Heart left ventricle (tissue), 16 donors: ENCODE data around the gene ELL. TPM values are rescaled to one million over a fixed set of nuclear protein-coding genes. Genes with fewer than 3 reads are reported as not detected.

Source experiments
- ATAC-seq, 4 donors: fragments of 200-7000 bp; cut with Tn5 transposase; one replicate each; pipeline ENCODE4 v1.9.1; 2020 to 2022; ENCODE audit warnings: moderate library complexity in 4 of 4, mild to moderate bottlenecking in 3 of 4, moderate number of reproducible peaks in 1 of 4
- DNase-seq, 5 donors: peaks; one replicate each; pipeline ENCODE4 v3.0.0-alpha.2; 2020
- H3K27ac ChIP-seq, 12 donors: fragments of 200-600 bp; sonication (generic) in 4 of 12; one replicate each; pipeline versions ENCODE4 v1.5.0 to v1.8.0; 2016 to 2022; ENCODE audit warnings: mild to moderate bottlenecking in 2 of 12
- H3K27me3 ChIP-seq, 9 donors: fragments of 200-600 bp; sonication (generic) in 2 of 9; one replicate each; pipeline versions ENCODE4 v1.5.1 to v1.8.0; 2016 to 2022; ENCODE audit warnings: mild to moderate bottlenecking in 3 of 9
- H3K36me3 ChIP-seq, 9 donors: fragments of 200-600 bp; sonication (generic) in 2 of 9; one replicate each; pipeline versions ENCODE4 v1.5.0 to v1.8.0; 2018 to 2022; ENCODE audit warnings: mild to moderate bottlenecking in 2 of 9
- H3K4me1 ChIP-seq, 12 donors: fragments of 200-600 bp; sonication (generic) in 4 of 12; one replicate each; pipeline versions ENCODE4 v1.5.0 to v1.8.0; 2016 to 2022; ENCODE audit warnings: mild to moderate bottlenecking in 3 of 12
- H3K4me3 ChIP-seq, 12 donors: fragments of 200-600 bp; sonication (generic) in 4 of 12; one replicate each; pipeline versions ENCODE4 v1.5.0 to v1.8.0; 2017 to 2022; ENCODE audit warnings: mild to moderate bottlenecking in 9 of 12, moderate library complexity in 4 of 12
- H3K9me3 ChIP-seq, 12 donors: fragments of 200-600 bp; sonication (generic) in 4 of 12; one replicate each; pipeline versions ENCODE4 v1.5.0 to v1.8.0; 2016 to 2022; ENCODE audit warnings: mild to moderate bottlenecking in 1 of 12
- POLR2A ChIP-seq, 2 donors: fragments of 450-650 bp; IDR thresholded peaks; one replicate each; pipeline ENCODE4 v1.6.1; 2017; ENCODE audit warnings: antibody characterized with exemption in 2 of 2, mild to moderate bottlenecking in 2 of 2, moderate library complexity in 2 of 2
- WGBS, 4 donors: extraction: QIAGEN DNeasy Blood & Tissue Kit in 2 of 4; methylation state at CpG; one replicate each; pipeline versions ENCODE4 v1.1.5 to v1.1.7; 2013 to 2018; 5-methylcytosine and 5-hydroxymethylcytosine counted together
- intact Hi-C, 10 donors: fragments of 100-400 bp; cut with DNase I; formaldehyde crosslinking; loops; one replicate each; pipeline versions ENCODE4 v1.11.1 to v1.14.2; 2022
- polyA plus RNA-seq, 2 donors: library from polyadenylated mRNA; stranded (reverse); fragments of 200-250 nt; gene quantifications; one replicate each; pipeline ENCODE4 v1.2.3, GENCODE V29; 2013
- total RNA-seq, 9 donors: library from RNA; depleted of rRNA in 2 of 9; stranded (reverse); fragments of >200 nt in 2 of 9; fragmentation: NEBNext Ultra II Directional in 3 of 9; extraction: Animal tissue kit (Norgen Biotek cat#: 25700) in 3 of 9; gene quantifications; one replicate each; pipeline versions ENCODE4 v1.1.0 to v1.2.4, GENCODE V29; 2016 to 2023
- TF ChIP-seq, protein P1 (sequence below), 12 donors: fragments of 200-600 bp; sonication (generic) in 4 of 12; IDR thresholded peaks; one replicate each; pipeline versions ENCODE4 v1.5.0 to v1.8.0; 2018 to 2022; ENCODE audit warnings: antibody characterized with exemption in 12 of 12, mild to moderate bottlenecking in 5 of 12
- donor health status: ischemic (EF 13 %, LVEDD 7.1; RV severe dilation, severe dysfunction).
- donor health status: healthy with polysubstance abuse.
- donor health status: DM: no; HTN: yes; CAD: no.
- donor health status: DM: no; HTN: no; CAD: no.
- donor health status: ischemic (EF 25% LVEDD 6.9; RV normal size, moderate dysfunction).
- donor health status: ischemic (EF 25% LVEDD 5.7; RV mildly dilated, moderate dysfunction).
- donor health status: healthy.
- donor health status: DM: yes; HTN: yes; CAD: no.
- donor health status: ischemic (EF 35%, LVEDD 5.7; RV mildly dilated, moderate dysfunction).
- donor health status: nonischemic (EF 11% LVEDD 7.7; RV severe dilation, severe dysfunction).
- donor health status: DM: yes; HTN: yes; CAD: no.
- donor health status: PGD.
- donor health status: ischemic (EF 29% LVEDD 5.4; RV normal size, mild dysfunction).
- donor health status: nonischemic (EF 23%, LVEDD 6.1; RV moderate dilation, normal function).

ELL gene
- total and polyA plus RNA-seq, 11 donors, result 5.9 to 17.8 (median 7.3) TPM

DNA sequence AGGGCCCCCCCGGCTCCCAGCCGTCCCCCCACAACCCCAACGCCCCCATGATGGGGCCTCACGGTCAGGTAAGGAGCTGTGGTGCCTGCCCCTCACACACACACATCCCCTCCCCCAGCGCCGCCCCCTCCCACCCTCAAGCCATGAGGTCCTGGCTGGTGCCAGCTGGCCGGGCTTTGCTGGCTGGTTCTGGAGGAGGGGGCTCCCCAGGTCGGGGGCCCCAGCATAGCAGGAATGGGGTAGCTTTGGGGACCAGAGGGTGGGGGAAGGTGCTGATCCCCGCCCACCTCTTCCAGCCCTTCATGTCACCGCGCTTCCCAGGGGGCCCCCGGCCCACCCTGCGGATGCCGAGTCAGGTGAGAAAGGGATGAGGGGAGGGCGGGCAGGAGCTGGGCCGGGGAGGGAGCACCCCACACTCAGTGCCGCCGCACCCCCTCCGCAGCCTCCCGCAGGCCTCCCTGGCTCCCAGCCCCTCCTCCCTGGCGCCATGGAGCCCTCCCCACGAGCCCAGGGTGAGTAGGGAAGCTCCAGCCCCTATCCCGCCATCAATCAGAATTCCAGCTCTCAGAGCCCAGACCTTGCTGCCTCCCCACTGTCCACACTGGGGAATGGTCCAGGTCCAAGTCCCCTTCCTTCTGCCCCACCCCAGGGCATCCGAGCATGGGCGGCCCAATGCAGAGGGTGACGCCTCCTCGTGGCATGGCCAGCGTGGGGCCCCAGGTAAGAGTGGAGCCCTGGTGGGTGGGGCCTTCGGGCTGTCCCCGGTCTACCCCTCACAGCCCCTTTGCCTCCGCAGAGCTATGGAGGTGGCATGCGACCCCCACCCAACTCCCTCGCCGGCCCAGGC lies 90.3 kb downstream of the ELL start:
- Histone ChIP-seq H3K36me3 (peaks cover 0 to 22% (median 3%) of the 10 kb centered on the region in 9 donors), H3K27ac (no peak overlapping the region), H3K4me3 (no peak overlapping the region), H3K27me3 (no peaks in the 10 kb centered on the region), H3K9me3 (no peaks in the 10 kb centered on the region), H3K4me1 (peaks cover 11 to 61% (median 35%) of the 10 kb centered on the region in 12 donors)
- ATAC-seq (no peak), DNase-seq (peak in 1 of 5 donors; percentile 27)
- intact Hi-C loops, result no loop called here
- TF ChIP-seq POLR2A (IDR thresholded peaks at IDR 0.05), result no peak
- TF ChIP-seq, protein P1, sequence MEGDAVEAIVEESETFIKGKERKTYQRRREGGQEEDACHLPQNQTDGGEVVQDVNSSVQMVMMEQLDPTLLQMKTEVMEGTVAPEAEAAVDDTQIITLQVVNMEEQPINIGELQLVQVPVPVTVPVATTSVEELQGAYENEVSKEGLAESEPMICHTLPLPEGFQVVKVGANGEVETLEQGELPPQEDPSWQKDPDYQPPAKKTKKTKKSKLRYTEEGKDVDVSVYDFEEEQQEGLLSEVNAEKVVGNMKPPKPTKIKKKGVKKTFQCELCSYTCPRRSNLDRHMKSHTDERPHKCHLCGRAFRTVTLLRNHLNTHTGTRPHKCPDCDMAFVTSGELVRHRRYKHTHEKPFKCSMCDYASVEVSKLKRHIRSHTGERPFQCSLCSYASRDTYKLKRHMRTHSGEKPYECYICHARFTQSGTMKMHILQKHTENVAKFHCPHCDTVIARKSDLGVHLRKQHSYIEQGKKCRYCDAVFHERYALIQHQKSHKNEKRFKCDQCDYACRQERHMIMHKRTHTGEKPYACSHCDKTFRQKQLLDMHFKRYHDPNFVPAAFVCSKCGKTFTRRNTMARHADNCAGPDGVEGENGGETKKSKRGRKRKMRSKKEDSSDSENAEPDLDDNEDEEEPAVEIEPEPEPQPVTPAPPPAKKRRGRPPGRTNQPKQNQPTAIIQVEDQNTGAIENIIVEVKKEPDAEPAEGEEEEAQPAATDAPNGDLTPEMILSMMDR (IDR thresholded peaks at IDR 0.05), result no peak
- WGBS, 4 donors, result 85 to 91% (median 89%) methylated on average over 23 to 34 of the region's 34 CpGs

DNA sequence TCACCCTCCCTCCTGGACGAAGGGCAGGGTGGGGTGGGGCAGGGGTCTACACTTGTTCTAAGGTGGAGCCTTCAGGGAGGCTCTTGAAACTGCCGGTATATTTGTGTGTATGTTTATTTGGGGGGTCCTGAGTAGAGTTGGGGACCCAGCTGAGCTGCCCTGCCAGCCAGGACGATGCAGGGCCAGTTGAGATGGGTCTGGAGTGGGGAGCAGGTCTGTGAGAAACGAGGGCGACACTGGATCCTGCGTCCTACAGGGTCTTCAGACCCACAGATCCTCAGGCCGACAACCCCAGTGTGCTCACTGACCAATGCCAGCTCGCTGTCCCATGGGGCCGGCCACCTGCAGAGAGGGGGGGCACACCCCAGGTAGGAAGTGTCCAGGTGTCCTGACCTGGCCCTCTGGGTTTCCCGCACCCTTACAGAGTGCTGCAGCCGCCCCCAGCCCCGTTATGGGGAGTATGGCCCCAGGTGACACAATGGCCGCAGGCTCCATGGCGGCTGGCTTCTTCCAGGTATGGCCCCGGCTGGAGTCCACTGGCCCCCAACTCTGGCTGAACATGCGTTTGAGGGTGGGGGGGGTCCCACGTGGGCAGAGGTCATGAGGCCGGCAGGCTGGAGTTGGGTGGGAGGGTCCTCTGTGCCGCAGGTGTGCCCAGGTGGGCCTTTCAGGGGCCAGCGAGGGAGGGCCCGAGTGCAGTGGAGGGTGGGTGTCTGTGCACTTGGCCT lies 91.3 kb downstream of the ELL start:
- DNase-seq (peak in 1 of 5 donors; percentile 21), ATAC-seq (no peak)
- Histone ChIP-seq H3K27ac (no peak overlapping the region), H3K4me3 (no peak overlapping the region), H3K27me3 (no peaks in the 10 kb centered on the region), H3K36me3 (peaks cover 0 to 15% (median under 1%) of the 10 kb centered on the region in 9 donors), H3K9me3 (no peaks in the 10 kb centered on the region), H3K4me1 (peaks cover 16 to 65% (median 41%) of the 10 kb centered on the region in 12 donors)
- 86 to 94% (median 90%) methylated on average over 15 to 21 of the region's 21 CpGs for WGBS, 4 donors
- intact Hi-C loops, result no loop called here
- TF ChIP-seq, protein P1 (IDR thresholded peaks at IDR 0.05), result no peak
- TF ChIP-seq POLR2A (IDR thresholded peaks at IDR 0.05), result no peak

DNA sequence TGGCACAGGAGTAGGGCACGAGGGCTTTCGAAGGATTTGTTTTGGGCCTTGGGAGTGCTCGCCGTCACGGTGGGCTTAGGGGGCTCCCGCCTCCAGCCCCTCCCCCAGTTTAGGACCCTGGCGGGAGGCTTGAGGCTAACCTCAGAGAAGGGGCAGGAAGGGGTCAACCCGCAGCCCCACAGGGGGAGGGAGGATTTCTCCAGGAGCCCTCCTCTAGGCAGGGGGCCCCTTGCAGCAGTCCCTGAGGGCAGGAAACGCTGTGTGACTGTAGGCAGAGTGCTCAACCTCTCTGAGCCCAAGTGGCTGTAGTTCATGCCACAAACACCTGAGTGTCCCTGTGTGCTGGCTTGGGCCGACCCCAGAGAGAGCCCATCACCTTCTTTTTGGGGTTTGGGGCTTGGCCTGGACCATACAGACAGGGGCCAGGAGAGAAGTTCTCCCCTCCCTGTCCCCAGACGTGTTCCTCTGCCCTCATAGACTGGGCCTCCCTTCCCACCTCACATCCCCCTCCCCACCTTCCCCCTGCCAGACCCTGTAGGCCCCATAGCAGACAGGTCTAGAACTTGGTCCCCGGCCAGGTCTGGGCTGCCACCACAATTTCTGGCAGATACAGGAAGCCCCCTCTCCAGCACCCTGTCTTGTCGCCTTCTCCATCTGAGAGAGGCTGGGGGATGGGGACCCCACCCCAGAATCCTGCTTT lies 92.0 kb downstream of the ELL start:
- Histone ChIP-seq H3K9me3 (no peaks in the 10 kb centered on the region), H3K36me3 (peaks cover 0 to 9% (median 0%) of the 10 kb centered on the region in 9 donors), H3K27me3 (no peaks in the 10 kb centered on the region), H3K4me1 (peaks cover 18 to 72% (median 47%) of the 10 kb centered on the region in 12 donors), H3K27ac (peak overlapping the region in 11 of 12 donors; percentile 57 to 89 (median 70)), H3K4me3 (peak overlapping the region in 9 of 12 donors; percentile 45 to 58 (median 55))
- ATAC-seq (no peak), DNase-seq (no peak)
- intact Hi-C loops, result no loop called here
- TF ChIP-seq, protein P1 (IDR thresholded peaks at IDR 0.05), result no peak
- no peak for TF ChIP-seq POLR2A (IDR thresholded peaks at IDR 0.05)
- WGBS, 4 donors, result 58 to 69% (median 66%) methylated on average over 13 of the region's 13 CpGs
